ENCODE results near the gene NXPH1. TPM values are rescaled to one million over a fixed set of nuclear protein-coding genes. Genes with fewer than 3 reads are reported as not detected.
"Not testable (repeated sequence)": the region's sequence is repeated elsewhere in the genome, so short reads cannot be mapped to it uniquely, and the experiment has no call there.

NXPH1 gene
- total RNA-seq, 1 donor from 2014 or later: not detected

- peak; percentile 4 for DNase-seq
Observed at GRCh38 chr7:8724080-8724718, 290.8 kb downstream of the NXPH1 start.

DNA sequence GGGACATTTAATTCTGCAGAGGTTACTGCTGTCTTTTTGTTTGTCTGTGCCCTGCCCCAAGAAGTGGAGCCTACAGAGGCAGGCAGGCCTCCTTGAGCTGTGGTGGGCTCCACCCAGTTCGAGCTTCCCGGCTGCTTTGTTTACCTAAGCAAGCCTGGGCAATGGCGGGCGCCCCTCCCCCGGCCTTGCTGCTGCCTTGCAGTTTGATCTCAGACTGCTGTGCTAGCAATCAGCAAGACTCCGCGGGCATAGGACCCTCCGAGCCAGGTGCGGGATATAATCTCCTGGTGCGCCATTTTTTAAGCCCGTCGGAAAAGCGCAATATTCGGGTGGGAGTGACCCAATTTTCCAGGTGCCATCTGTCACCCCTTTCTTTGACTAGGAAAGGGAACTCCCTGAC, 298.3 kb downstream of the NXPH1 start:
- not testable (repeated sequence) for DNase-seq

GRCh38 chr7:8739837-8740236, 306.4 kb downstream of the NXPH1 start:
- no peak for DNase-seq

DNA sequence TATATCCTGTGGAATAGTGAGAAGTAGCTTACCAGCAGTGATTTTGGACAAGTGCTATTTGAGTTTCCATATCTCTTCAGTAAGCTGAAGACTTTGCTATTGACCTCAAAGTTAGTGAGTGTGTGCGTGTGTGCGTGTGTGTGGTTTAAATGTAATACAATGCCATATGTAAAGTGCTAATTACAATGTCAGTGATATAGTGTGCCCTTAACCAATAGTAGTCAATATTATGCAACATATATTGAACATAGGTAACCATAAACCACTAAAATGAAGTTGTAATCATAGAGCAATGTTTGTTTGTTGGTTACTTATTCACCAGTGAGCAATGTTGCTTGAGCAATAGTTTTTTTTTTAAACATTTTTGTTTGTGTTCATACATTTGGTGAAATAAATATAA, 309.4 kb downstream of the NXPH1 start:
- no peak for DNase-seq

DNA sequence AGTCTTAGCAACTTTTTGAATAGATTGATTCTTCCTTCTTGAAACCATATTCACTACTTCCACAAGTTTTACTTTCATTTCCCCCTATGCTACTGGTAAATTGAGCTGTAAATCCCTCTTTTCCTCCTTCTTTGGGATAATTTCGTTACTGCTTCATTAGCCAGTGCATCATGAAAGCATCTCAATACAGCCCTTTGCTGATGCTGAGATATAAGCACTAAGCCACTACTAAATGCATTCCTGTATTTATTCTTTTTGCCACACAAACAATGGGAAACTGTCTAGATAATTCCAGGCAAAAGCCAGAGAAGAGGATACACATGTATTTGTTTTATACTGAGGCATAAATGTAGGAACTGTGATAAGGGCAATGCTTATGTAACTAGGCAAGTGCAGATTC, 313.9 kb downstream of the NXPH1 start:
- DNase-seq: no peak

DNA sequence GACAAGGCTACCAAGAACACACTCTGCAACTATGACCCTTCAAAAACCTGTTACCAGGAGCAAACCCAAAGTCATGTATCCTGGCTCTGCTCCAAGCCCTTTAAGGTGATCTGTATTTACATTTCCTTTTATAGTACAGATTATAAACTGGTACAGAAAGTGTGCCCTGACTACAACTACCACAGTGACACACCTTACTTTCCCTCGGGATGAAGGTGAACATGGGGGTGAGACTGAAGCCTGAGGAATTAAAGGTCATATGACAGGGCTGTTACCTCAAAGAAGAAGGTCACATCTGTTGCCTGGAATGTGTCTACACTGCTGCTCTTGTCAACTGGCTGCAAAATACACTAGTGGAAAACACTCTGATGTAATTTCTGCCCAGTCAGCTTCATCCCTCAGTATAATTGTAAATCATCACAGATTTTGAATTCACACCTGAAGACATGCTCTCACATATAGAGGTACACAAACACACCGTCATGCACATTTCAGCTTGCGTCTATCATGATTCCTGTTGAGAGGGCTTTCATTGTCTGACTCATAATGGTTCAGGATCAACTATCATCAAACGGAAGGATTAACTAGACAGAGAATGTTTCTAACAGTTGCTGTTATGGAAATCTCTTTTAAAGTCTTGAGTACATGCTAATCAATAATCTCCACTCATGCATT, 318.3 kb downstream of the NXPH1 start:
- DNase-seq: no peak

DNA sequence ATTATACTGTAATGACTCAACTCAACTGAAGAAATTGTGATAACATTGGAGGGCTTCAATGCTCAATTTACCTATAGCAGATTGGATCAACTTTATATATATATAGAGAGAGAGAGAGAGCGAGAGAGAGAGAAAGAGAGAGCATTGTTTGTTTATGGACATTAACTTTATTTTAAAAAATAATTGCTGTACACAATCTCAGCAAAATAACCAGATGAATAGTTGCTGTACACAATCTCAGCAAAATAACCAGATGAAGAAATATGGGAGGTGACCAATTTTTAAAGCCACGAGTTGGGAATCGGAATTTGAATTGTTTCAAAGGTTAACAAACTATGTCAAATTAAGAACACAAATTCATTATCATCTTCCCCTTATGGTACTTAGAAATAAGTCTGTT, 319.9 kb downstream of the NXPH1 start:
- no peak for DNase-seq

GRCh38 chr7:8761731-8762130, 328.3 kb downstream of the NXPH1 start:
- no peak for DNase-seq

- no peak for DNase-seq
Observed at GRCh38 chr7:8762803-8763202, 329.4 kb downstream of the NXPH1 start.

DNA sequence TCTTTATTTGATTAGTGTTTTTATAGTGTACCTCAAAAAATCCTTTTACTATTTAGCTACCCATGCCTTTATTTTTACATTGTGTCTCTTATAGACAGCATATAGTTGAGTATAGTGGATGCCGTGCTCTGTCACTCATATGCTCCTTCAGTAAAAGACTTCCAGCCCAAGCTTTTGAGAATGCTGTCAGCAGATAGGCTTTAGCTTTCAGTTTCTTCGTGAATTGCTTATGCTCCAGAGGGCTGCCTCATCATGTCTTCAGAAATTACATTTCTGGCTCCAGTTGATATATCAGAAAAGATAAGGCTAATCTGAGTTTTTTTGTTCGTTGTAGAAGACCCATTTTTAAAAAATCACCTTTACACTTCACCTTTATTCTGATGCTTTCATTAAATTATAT, 332.0 kb downstream of the NXPH1 start:
- no peak for DNase-seq

- DNase-seq: no peak
Observed at GRCh38 chr7:8773518-8773917, 340.1 kb downstream of the NXPH1 start.

DNA sequence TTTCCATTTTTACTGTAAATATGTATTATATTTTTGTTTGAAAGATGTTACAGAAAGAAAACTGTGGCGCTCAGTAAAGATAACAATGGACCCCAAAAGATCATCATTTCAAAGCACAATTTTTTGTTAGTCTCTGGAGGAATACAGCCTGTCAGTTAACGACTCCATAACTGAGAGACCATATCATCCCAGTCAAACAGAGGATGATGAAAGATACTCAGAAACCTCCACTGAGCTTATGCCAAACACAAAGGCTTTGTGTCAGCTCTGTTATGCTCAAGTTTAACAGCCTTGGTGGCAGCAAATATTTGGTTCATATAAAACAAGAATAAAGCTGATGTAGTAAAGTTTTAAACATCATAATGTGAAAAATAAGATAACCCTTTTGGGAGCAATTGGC, 345.1 kb downstream of the NXPH1 start:
- DNase-seq: no peak

GRCh38 chr7:8781166-8781565, 347.8 kb downstream of the NXPH1 start:
- no peak for DNase-seq

DNA sequence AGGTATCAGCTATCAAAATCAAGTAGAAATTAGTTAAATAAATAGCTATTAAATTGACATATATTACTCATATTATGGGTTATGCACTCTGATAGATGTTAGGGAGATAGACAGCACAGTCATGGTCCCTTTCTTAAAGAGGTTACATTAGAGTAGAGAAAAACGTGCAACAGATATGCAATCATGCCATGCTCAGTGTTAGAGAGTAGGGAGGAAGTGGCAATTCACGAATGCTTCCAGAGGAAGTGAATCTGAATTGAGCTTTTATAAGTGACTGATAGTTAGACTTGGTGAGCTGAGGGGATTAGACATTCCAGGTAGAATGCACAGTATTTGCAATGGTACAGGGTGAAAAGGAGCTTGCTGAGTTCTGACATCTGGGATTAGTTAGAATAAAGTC, 349.8 kb downstream of the NXPH1 start:
- DNase-seq: no peak

DNA sequence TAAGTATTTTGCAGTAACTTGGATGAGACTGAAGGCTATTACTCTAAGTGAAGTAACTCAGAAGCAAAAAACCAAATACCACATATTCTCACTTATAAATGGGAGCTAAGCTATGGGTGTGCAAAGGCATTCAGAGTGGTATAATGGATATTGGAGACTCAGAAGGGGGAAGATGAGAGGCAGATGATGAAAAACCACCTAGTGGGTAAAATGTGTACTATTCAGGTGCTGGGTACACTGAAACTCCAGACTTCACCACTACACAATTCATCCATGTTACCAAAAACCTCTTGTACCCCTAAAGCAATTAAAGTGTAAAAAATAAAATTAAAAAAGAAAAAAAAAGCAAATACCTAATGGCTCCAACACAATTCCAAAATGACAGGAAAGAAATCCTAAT, 351.7 kb downstream of the NXPH1 start:
- no peak for DNase-seq

DNA sequence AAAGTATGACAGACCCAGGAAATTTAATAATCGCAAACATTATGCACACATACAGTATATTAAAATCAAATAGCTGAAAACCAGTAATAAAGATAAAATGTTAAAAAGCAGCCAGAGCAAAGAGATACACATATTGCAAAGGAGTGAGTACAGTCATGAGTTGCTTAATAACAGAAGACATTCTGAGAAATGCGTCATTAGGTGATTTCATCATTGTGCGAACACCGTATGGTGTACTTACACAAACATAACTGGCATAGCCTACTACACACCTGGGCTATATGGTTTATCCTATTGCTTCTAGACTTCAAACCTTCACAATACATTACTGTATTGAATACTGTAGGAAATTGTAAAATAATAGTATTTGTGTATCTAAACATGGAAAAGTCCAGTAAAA, 367.6 kb downstream of the NXPH1 start:
- no peak for DNase-seq

Other genes with a start within 250 kb of the NXPH1 start
- 41.1 and 55.8 TPM in 2 replicates for gene ICA1, start 171.4 kb upstream of the NXPH1 start, total RNA-seq